Retinal pigment epithelial cell (primary cell): ENCODE measurements around the gene RTEL1.
"Not testable (repeated sequence)": the region's sequence is repeated elsewhere in the genome, so short reads cannot be mapped to it uniquely, and the experiment has no call there.

Experiments used
- DNase-seq: peaks from one replicate; pipeline ENCODE4 v3.0.0-alpha.2; 2010; ENCODE audit warnings: low read depth
- H3K4me3 ChIP-seq: 2 replicates; pipeline ENCODE4 v1.5.1; 2011; ENCODE audit warnings: mild to moderate bottlenecking, low read length, control low read depth, moderate library complexity
- TF ChIP-seq, protein P1 (sequence below): conservative IDR thresholded peaks from 2 replicates; pipeline ENCODE4 v1.5.1; 2011; ENCODE audit warnings: low read depth, low read length, control low read depth, inconsistent platforms

Gene RTEL1

GRCh38 chr20:63641792-63642523 lies 16.2 kb upstream of the RTEL1 start:
- H3K4me3 ChIP-seq, result peak overlapping the region; percentile 42
- TF ChIP-seq, protein P1, sequence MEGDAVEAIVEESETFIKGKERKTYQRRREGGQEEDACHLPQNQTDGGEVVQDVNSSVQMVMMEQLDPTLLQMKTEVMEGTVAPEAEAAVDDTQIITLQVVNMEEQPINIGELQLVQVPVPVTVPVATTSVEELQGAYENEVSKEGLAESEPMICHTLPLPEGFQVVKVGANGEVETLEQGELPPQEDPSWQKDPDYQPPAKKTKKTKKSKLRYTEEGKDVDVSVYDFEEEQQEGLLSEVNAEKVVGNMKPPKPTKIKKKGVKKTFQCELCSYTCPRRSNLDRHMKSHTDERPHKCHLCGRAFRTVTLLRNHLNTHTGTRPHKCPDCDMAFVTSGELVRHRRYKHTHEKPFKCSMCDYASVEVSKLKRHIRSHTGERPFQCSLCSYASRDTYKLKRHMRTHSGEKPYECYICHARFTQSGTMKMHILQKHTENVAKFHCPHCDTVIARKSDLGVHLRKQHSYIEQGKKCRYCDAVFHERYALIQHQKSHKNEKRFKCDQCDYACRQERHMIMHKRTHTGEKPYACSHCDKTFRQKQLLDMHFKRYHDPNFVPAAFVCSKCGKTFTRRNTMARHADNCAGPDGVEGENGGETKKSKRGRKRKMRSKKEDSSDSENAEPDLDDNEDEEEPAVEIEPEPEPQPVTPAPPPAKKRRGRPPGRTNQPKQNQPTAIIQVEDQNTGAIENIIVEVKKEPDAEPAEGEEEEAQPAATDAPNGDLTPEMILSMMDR, result peak; percentile 44
- peak; percentile 48 for DNase-seq

DNA sequence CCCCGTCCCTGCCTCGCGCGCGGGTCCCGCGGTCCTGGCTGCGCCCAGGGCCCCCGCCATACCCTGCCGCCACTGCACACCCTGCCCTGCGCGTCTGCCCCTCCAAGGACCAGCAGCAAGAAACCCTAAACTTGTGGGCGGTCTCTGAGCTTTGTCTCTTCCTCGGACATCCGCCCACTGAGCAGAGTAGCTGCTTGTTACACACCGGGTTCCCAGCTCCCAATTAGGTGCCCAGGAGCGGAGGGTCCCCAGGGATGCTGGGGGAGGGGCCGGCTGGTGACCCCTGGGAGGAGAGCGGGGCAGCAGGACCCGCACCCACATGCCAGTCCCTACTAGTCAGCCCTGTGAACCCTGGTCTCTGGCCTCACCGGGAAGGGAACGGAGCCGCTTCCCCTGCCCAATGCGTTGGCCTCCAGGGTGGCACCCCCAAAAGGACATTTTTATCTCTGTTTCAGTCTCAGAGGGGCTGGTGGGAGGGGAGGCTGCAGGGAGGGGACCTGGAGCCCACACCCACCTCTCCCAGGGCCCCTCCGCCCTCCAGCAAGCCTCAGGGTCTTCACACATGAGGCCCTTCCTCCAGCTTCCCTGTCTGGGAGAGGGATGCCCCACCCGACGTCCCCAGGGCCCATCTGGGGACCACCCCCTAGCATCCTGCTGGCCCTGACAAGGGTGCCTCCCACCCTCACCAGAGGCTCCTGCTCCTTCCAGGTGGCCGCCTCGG lies 15.4 kb upstream of the RTEL1 start:
- H3K4me3 ChIP-seq, result peak overlapping the region; percentile 35
- TF ChIP-seq, protein P1, result no peak
- no peak for DNase-seq

DNA sequence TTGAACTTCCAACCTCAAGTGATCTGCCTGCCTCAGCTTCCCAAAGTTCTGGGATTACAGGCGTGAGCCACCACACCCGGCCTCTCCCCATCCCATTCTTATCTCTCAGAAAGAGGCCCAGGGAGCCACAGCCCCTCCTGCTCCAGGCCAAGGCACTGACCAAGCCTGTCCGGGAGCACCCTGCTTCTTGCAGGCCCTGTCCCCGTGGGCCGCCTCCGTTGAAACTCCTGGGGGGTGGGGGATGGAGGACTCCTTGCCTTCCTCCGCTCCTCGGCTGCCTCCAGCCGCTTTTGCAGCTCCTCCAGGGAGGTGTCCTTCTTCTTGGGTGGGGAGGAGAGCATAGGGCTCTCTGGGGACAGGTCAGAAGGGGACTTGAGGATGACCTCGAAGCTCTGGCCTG lies 14.6 kb upstream of the RTEL1 start:
- DNase-seq, result no peak
- H3K4me3 ChIP-seq, result no peak overlapping the region
- TF ChIP-seq, protein P1, result no peak

GRCh38 chr20:63643946-63644345 lies 14.2 kb upstream of the RTEL1 start:
- no peak for DNase-seq
- TF ChIP-seq, protein P1, result no peak
- no peak overlapping the region for H3K4me3 ChIP-seq

GRCh38 chr20:63645218-63645617 lies 12.9 kb upstream of the RTEL1 start:
- H3K4me3 ChIP-seq, result no peak overlapping the region
- no peak for DNase-seq
- TF ChIP-seq, protein P1, result no peak

- no peak for DNase-seq
- no peak overlapping the region for H3K4me3 ChIP-seq
- TF ChIP-seq, protein P1, result no peak
These were observed 9.9 kb upstream of the RTEL1 start for GRCh38 chr20:63648190-63648589.

DNA sequence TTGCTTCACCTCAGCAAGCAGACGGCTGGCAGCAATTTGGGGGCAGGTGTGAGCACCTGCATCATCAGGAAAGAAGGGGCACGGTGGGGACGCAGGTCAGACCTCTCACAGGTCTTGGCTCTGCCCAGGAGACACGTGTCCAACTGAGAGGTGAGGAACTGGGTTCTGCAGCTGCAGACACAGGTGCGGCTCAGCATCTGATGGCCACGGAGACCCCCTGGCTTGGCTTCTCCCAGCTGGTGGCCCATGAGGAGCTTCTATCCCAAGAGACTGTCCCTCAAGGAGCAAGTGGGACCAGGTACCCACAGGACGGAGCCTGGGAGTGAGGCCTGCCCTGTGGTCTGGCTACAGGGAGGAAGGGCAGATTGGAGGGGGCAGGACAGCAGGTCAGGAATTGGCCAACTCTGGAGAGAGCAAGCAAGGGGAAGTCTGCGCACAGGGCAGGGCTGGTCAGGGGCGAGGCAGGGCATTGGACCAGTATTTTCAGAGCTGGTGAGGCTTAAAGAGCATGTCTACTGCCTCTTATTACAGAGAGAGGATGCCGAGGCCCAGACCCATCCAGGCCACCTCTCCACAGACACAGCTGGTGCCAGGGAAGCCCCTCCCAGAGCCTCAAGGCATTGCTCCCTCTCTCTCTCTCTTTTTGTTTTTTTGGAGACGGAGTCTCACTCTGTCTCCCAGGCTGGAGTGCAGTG lies 9.1 kb upstream of the RTEL1 start:
- no peak overlapping the region for H3K4me3 ChIP-seq
- TF ChIP-seq, protein P1, result no peak
- DNase-seq, result no peak

DNA sequence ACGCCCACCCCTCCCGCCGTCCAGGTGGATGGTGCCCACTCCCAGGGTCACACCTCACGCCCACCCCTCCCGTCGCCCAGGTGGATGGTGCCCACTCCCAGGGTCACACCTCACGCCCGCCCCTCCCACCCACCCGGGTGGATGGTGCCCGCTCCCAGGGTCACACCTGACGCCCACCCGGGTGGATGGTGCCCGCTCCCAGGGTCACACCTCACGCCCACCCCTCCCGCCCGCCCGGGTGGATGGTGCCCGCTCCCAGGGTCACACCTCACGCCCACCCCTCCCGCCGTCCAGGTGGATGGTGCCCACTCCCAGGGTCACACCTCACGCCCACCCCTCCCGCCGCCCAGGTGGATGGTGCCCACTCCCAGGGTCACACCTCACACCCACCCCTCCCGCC lies 7.6 kb upstream of the RTEL1 start:
- not testable (repeated sequence) for H3K4me3 ChIP-seq, DNase-seq
